ENCODE data around the gene FAM117A. TPM values are rescaled to one million over a fixed set of nuclear protein-coding genes. Genes with fewer than 3 reads are reported as not detected.

FAM117A gene
- total and polyA plus RNA-seq, 2 of the 8 experiments (the other 6 are each of a cell fraction or from before 2014, with no cell fraction given) = 28.4 to 45.7 TPM

DNA sequence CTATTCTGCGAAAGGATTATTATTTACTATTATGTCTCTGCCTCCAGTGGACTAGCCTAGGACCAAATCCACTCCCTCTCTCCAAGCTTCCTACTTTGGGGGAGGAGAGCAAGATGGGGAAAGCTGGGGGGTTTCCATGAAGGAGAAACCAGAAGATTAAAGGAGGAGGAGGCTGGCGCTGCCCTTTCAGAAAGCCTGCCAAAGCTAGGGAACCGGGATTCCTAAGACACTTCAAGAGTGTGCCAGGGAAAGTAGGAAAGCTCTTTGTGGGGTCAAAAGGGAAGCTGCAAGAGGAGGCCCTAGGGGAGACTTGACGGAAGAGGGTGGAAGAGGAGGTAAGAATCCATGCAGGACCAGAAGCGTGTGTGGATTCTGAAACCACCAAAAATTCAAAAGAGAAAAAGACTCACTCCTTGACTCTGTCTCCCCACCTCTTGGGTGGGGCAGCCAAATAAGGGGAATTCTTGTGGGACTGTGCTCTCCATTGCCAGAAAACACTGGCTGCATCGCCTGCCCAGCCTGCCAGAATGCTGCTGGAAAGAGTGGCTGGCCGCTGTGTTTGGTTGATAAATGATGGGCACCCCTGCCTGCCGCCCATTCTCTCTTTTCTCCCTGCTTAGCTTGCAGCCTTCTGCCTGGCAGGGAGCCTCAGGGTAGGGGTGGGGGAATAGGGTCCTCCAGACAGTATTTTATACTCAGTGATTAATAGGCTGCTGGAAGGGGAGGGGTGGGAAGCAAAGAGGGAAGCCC lies 12.8 kb upstream of the FAM117A start (continued):
- no peak for TF ChIP-seq ZNF274 (IDR thresholded peaks at IDR 0.05; ENCODE audit: borderline replicate concordance, extremely low read depth, low read length)
- TF ChIP-seq POLR2AphosphoS5 (IDR thresholded peaks at IDR 0.05; ENCODE audit: low read depth, low read length) = no peak
- no peak for TF ChIP-seq EGR1 (IDR thresholded peaks at IDR 0.05; ENCODE audit: borderline replicate concordance, low read depth, low read length)

Measured in H1 (cell line).